ENCODE measurements around the gene SLC25A21.

Gene SLC25A21

DNA sequence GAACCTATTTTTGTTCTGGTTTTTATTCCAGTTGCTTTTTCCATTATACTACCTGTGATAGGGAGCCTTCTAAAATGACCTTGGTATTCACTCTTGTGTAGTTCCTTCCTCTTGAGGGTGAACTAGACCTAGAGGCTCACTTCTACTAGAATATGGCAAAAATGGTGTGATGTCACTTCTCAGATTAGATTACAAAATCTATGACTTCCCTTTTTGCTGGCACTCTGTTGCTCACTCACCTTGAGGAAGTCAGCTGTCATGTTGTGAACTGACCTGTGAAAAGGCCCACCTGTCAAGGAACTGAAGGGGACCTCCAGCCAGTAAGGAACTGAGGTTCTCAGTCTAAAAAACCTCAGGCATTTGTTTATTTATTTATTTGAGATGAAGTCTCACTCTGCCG is 31.0 kb upstream of the SLC25A21 start:
- in situ Hi-C loops (cut with MboI; ENCODE audit: low pct_unique_long_range_greater_than_20kb, low sequenced_read_pairs, unreplicated experiment): no loop called here
- TF ChIP-seq CTCF (IDR thresholded peaks at IDR 0.05; ENCODE audit: extremely low read depth, insufficient read depth, missing control alignments): no peak
- no peak for DNase-seq (ENCODE audit: low spot score)

- TF ChIP-seq CTCF (IDR thresholded peaks at IDR 0.05; ENCODE audit: extremely low read depth, insufficient read depth, missing control alignments): no peak
- DNase-seq (ENCODE audit: low spot score): no peak
- in situ Hi-C loops (cut with MboI; ENCODE audit: low pct_unique_long_range_greater_than_20kb, low sequenced_read_pairs, unreplicated experiment): no loop called here
These were observed 30.4 kb upstream of the SLC25A21 start for GRCh38 chr14:37202812-37203211.

- in situ Hi-C loops (cut with MboI; ENCODE audit: low pct_unique_long_range_greater_than_20kb, low sequenced_read_pairs, unreplicated experiment): no loop called here
- TF ChIP-seq CTCF (IDR thresholded peaks at IDR 0.05; ENCODE audit: extremely low read depth, insufficient read depth, missing control alignments): no peak
- DNase-seq (ENCODE audit: low spot score): no peak
These were observed 29.9 kb upstream of the SLC25A21 start for GRCh38 chr14:37202265-37202664.

GRCh38 chr14:37201724-37202123 is 29.3 kb upstream of the SLC25A21 start:
- no peak for DNase-seq (ENCODE audit: low spot score)
- in situ Hi-C loops (cut with MboI; ENCODE audit: low pct_unique_long_range_greater_than_20kb, low sequenced_read_pairs, unreplicated experiment): no loop called here
- TF ChIP-seq CTCF (IDR thresholded peaks at IDR 0.05; ENCODE audit: extremely low read depth, insufficient read depth, missing control alignments): no peak

- no peak for TF ChIP-seq CTCF (IDR thresholded peaks at IDR 0.05; ENCODE audit: extremely low read depth, insufficient read depth, missing control alignments)
- no peak for DNase-seq (ENCODE audit: low spot score)
- in situ Hi-C loops (cut with MboI; ENCODE audit: low pct_unique_long_range_greater_than_20kb, low sequenced_read_pairs, unreplicated experiment): no loop called here
These were observed 26.5 kb upstream of the SLC25A21 start for GRCh38 chr14:37198907-37199306.

GRCh38 chr14:37198273-37198598 is 25.8 kb upstream of the SLC25A21 start:
- in situ Hi-C loops (cut with MboI; ENCODE audit: low pct_unique_long_range_greater_than_20kb, low sequenced_read_pairs, unreplicated experiment): no loop called here
- no peak for DNase-seq (ENCODE audit: low spot score)
- no peak for TF ChIP-seq CTCF (IDR thresholded peaks at IDR 0.05; ENCODE audit: extremely low read depth, insufficient read depth, missing control alignments)
